ENCODE measurements around the gene ARHGAP24.
"Not testable (repeated sequence)": the region's sequence is repeated elsewhere in the genome, so short reads cannot be mapped to it uniquely, and the experiment has no call there.

The ARHGAP24 gene

DNA sequence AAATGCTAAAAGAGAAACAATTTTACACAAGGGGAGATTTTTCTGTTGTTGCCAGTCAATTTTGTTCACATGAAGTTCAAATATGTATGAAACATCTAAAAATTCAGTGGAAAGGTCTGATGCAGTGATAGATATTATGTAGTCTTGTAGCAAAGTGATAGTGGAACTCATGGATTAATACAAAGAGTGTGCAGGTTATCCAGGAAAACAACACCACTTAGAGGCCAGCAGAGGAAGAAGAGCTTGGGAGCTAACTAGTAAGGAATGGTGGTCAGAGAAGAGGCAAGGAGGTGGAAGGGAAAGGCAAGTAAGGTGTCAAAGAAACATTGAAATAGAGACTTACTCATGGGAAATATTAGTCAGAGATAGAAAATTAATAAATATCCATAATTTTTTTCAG, 489.3 kb downstream of the ARHGAP24 start:
- TF ChIP-seq, protein P1, sequence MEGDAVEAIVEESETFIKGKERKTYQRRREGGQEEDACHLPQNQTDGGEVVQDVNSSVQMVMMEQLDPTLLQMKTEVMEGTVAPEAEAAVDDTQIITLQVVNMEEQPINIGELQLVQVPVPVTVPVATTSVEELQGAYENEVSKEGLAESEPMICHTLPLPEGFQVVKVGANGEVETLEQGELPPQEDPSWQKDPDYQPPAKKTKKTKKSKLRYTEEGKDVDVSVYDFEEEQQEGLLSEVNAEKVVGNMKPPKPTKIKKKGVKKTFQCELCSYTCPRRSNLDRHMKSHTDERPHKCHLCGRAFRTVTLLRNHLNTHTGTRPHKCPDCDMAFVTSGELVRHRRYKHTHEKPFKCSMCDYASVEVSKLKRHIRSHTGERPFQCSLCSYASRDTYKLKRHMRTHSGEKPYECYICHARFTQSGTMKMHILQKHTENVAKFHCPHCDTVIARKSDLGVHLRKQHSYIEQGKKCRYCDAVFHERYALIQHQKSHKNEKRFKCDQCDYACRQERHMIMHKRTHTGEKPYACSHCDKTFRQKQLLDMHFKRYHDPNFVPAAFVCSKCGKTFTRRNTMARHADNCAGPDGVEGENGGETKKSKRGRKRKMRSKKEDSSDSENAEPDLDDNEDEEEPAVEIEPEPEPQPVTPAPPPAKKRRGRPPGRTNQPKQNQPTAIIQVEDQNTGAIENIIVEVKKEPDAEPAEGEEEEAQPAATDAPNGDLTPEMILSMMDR (IDR thresholded peaks at IDR 0.05; ENCODE audit: insufficient read depth, low read length, missing control alignments): no peak
- no peak for DNase-seq (ENCODE audit: low read depth, low spot score)
- ChIA-PET CTCF (interaction anchor here (1.5 to 3.4 kb wide), 4 partner anchors 120 to 208 kb away, joined by 4 to 15 read pairs (median 6); no protein-coding TSS in a partner anchor), POLR2A (no interaction called here)
- H3K4me3 ChIP-seq (ENCODE audit: low read depth, low read length): no peak overlapping the region

DNA sequence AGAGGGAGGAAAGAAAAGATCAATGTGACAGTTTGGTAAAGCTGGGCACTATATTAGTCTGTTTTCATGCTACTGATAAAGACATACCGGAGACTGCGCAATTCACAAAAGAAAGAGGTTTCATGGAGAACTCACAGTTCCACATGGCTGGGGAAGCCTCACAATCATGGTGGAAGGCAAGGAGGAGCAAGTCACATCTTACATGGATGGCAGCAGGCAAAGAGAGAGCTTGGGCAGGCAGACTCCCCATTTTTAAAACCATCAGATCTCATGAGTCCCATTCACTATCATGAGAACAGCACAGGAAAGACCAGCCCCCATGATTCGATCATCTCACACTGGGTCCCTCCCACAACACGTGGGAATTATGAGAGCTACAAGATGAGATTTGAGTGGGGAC, 490.1 kb downstream of the ARHGAP24 start:
- CTCF ChIA-PET: interaction anchor here (1.2 to 3.4 kb wide), 6 partner anchors 79 to 445 kb away, joined by 3 to 15 read pairs (median 4); no protein-coding TSS in a partner anchor
- DNase-seq (ENCODE audit: low read depth, low spot score); H3K4me3 ChIP-seq (ENCODE audit: low read depth, low read length); POLR2A ChIA-PET: not testable (repeated sequence)

DNA sequence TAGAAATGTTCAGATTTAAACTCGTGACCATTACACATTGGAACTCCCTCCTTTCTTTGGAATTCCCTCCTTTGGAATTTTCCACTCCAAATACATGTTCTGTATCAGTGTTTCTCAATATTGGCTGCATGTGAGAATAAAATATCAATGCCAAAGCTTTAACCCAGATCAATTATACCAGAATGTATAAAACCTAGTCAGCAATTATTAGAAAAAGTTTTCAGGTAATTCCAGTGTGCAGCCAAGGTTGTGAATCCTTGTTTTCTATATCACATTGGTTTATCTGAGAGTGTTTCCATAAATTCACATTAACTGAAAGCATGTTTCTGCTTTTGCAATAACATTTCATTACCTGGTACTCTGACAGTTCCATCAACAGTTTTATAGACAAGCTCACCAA, 490.6 kb downstream of the ARHGAP24 start:
- DNase-seq (ENCODE audit: low read depth, low spot score): no peak
- ChIA-PET POLR2A (no interaction called here), CTCF (interaction anchor here (0.9 to 3.4 kb wide), 9 partner anchors 33 to 819 kb away, joined by 3 to 15 read pairs (median 4); no protein-coding TSS in a partner anchor)
- H3K4me3 ChIP-seq (ENCODE audit: low read depth, low read length): no peak overlapping the region
- TF ChIP-seq, protein P1 (IDR thresholded peaks at IDR 0.05; ENCODE audit: insufficient read depth, low read length, missing control alignments): no peak

DNA sequence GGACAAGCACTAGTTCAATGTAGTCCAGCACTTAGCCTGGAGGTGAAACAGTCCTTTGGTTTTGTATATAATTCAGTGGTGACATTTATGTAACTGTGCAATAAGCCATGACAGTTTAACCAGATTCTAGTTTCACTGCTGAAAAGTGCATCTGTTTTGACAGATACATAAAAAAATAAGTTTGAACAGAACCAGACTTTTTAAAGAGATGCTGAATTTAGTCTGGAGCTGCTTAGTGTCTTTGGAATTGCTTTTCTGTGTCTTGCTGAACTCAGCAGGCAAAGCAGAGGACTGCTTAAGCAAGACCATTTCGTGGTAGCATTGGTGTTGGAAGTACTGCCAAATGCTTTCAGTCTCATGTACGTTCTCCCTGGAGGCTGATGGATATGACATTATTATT, 491.4 kb downstream of the ARHGAP24 start:
- no peak for DNase-seq (ENCODE audit: low read depth, low spot score)
- ChIA-PET POLR2A (no interaction called here), CTCF (interaction anchor here (0.9 to 3.4 kb wide), 7 partner anchors 32 to 820 kb away, joined by 3 to 15 read pairs (median 4); no protein-coding TSS in a partner anchor)
- H3K4me3 ChIP-seq (ENCODE audit: low read depth, low read length): no peak overlapping the region
- TF ChIP-seq, protein P1 (IDR thresholded peaks at IDR 0.05; ENCODE audit: insufficient read depth, low read length, missing control alignments): no peak

DNA sequence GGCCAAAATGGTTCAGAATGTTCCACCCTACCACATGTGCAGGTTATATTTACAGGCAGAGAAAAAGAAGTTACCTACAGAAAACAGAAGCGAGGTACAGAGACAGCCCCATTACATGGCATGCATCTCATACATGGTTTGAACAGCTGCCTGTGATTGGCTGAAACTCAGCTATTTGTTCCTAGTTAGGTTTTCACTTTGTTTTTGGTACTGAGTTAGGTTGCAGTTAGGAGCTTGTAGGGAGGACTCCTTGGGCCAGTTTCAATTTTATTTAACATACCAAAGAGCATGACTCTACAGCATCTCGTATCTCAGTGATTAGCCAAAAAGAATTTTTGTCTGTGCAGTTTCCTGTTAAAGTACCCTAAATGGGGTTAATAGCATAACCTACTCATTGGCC, 492.9 kb downstream of the ARHGAP24 start:
- TF ChIP-seq, protein P1 (IDR thresholded peaks at IDR 0.05; ENCODE audit: insufficient read depth, low read length, missing control alignments): no peak
- ChIA-PET POLR2A (no interaction called here), CTCF (interaction anchor here (0.7 to 5.8 kb wide), 7 partner anchors 11 to 219 kb away, joined by 3 to 58 read pairs (median 13); no protein-coding TSS in a partner anchor)
- DNase-seq (ENCODE audit: low read depth, low spot score): no peak
- H3K4me3 ChIP-seq (ENCODE audit: low read depth, low read length): no peak overlapping the region

DNA sequence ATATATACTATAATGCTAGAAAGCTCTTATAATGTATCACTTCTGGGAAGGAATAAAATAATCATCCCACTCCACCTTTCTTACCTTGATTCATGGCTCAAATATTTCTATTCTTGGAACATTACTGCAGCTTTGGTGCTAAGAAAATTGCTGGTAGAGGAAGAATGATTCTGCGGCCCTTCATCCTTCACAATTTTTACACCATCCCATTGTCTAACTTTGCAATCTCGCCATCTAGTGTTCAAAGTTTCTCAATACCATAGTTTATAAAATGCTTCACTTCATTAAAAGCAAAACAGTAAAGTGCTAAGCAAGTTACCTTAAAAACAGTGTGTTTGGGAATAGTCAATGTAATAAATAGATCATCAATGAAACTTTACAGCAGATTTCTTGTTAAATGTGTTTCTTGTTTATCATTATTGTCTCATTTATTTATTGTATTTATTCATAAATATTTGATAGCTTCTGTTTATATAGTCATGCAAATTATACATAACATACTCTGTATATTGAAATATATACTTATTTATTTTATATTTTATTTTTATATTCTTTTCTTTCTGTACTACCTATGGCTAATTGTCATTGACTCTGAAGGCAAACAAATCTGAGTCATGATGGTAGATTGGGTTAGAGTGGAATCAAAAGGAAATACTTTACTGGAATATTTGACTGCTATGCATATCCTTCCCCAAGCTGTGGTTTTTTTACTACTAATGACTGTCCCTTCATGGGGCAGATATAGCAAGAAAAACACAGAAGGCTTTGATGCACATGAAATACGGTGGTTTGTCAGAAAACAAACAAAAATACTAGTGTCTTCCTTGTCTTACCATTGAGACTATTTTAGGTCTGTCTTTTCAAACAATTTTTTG, 494.2 kb downstream of the ARHGAP24 start:
- TF ChIP-seq, protein P1 (IDR thresholded peaks at IDR 0.05; ENCODE audit: insufficient read depth, low read length, missing control alignments): peak; percentile 30
- CTCF ChIA-PET: interaction anchor here (0.7 to 5.8 kb wide), 33 partner anchors 9 to 885 kb away, joined by 3 to 58 read pairs (median 5); no protein-coding TSS in a partner anchor
- POLR2A ChIA-PET: no interaction called here
- DNase-seq (ENCODE audit: low read depth, low spot score): no peak
- H3K4me3 ChIP-seq (ENCODE audit: low read depth, low read length): no peak overlapping the region

All from AG04449 (cell line).